Adipocyte (in vitro differentiated cells): Measurements from ENCODE around the gene TRIM40.

Experiments used
- DNase-seq: peaks from one replicate; pipeline ENCODE4 v3.0.0-alpha.2; 2015; ENCODE audit warnings: low read depth
- H3K27me3 ChIP-seq: replicated peaks from 2 replicates; pipeline ENCODE4 v1.7.0; 2013; ENCODE audit warnings: mild to moderate bottlenecking, low read length, moderate library complexity; ENCODE audit not compliant: control insufficient read depth, insufficient read depth
- H3K36me3 ChIP-seq: 2 replicates; pipeline ENCODE4 v1.7.0; 2013; ENCODE audit warnings: low read length, mild to moderate bottlenecking, moderate library complexity; ENCODE audit not compliant: control insufficient read depth, insufficient read depth, severe bottlenecking
- H3K4me1 ChIP-seq: 2 replicates; pipeline ENCODE4 v1.7.0; 2013; ENCODE audit warnings: mild to moderate bottlenecking, low read length, moderate library complexity; ENCODE audit not compliant: control insufficient read depth, insufficient read depth
- H3K4me3 ChIP-seq: 2 replicates; pipeline ENCODE4 v1.7.0; 2013; ENCODE audit warnings: mild to moderate bottlenecking, low read length, moderate library complexity
- H3K9ac ChIP-seq: 2 replicates; pipeline ENCODE4 v1.7.0; 2013; ENCODE audit warnings: mild to moderate bottlenecking, low read length, moderate library complexity
- H3K9me3 ChIP-seq: 2 replicates; pipeline ENCODE4 v1.7.0; 2013; ENCODE audit warnings: mild to moderate bottlenecking, low read length, moderate library complexity; ENCODE audit not compliant: control insufficient read depth

The TRIM40 gene

GRCh38 chr6:30194797-30195690, 59.1 kb downstream of the TRIM40 start:
- H3K4me1 ChIP-seq: peaks cover 5% of the 10 kb centered on the region
- H3K9me3 ChIP-seq: no peaks in the 10 kb centered on the region
- H3K9ac ChIP-seq: no peak overlapping the region
- peaks cover 48% of the 10 kb centered on the region for H3K36me3 ChIP-seq
- no peaks in the 10 kb centered on the region for H3K27me3 ChIP-seq
- H3K4me3 ChIP-seq: no peak overlapping the region
- no peak for DNase-seq

GRCh38 chr6:30195951-30196350, 60.0 kb downstream of the TRIM40 start:
- Histone ChIP-seq H3K9ac (no peak overlapping the region), H3K4me1 (peaks cover 5% of the 10 kb centered on the region), H3K4me3 (no peak overlapping the region), H3K27me3 (no peaks in the 10 kb centered on the region), H3K36me3 (peaks cover 48% of the 10 kb centered on the region), H3K9me3 (no peaks in the 10 kb centered on the region)
- DNase-seq: no peak

DNA sequence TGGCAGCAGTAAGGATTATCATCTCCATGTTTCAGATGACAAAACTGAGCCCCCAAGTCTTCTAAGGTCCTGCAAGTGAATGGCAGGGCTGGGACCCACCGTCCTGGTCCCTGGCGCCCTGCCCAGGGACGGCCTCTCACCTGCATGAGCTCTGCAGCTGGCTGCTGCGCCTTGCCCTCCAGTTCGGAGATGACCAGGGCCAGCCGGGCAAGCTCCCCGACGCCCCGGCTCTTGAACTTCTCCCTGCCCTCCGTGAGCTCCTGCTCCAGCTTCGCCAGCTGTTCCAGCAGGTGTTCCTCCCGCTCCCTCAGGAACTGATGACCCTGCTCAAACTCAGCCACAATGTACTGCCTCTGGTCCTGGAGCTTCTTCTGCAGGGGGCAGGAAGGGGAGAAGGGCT, 60.4 kb downstream of the TRIM40 start:
- H3K9ac ChIP-seq: no peak overlapping the region
- H3K4me3 ChIP-seq: no peak overlapping the region
- H3K9me3 ChIP-seq: no peaks in the 10 kb centered on the region
- peaks cover 5% of the 10 kb centered on the region for H3K4me1 ChIP-seq
- DNase-seq: no peak
- H3K36me3 ChIP-seq: peaks cover 48% of the 10 kb centered on the region
- no peaks in the 10 kb centered on the region for H3K27me3 ChIP-seq
